PC-3 (cell line): Measurements from ENCODE around the gene RBM33.

Experiments used
- CTCF ChIP-seq: fragments of 300-600 bp; sonication (generic); conservative IDR thresholded peaks from 2 replicates; pipeline ENCODE4 v1.5.1; 2017; ENCODE audit warnings: antibody characterized with exemption, low read depth, mild to moderate bottlenecking, low read length
- EZH2phosphoT487 ChIP-seq: fragments of 300-600 bp; sonication (generic); IDR thresholded peaks from 2 replicates; pipeline ENCODE4 v1.6.1; 2018; ENCODE audit warnings: mild to moderate bottlenecking, antibody characterized with exemption, low read length, borderline replicate concordance

GRCh38 chr7:155660059-155660757 lies 15.7 kb downstream of the RBM33 start:
- TF ChIP-seq CTCF (no peak), EZH2phosphoT487 (no peak)
